B cell (primary cell): ENCODE data around the gene CHRD. TPM values are rescaled to one million over a fixed set of nuclear protein-coding genes. Genes with fewer than 3 reads are reported as not detected.

Experiments used
- ATAC-seq: fragments of 200-7000 bp; cut with Tn5 transposase; one replicate; pipeline ENCODE4 v1.10.0; 2021; ENCODE audit warnings: low read depth, mild to moderate bottlenecking, moderate number of reproducible peaks, moderate library complexity
- CTCF ChIA-PET: fragments of 350-600 bp; sonication (Branson Sonifier 250); formaldehyde crosslinking; loops from one replicate; lab custom pipeline; 2021; ENCODE audit warnings: antibody characterized with exemption, inconsistent platforms; lab: Charles Lee
- POLR2A ChIA-PET: fragments of 350-600 bp; sonication (Branson Sonifier 250); formaldehyde crosslinking; loops from one replicate; lab custom pipeline; 2021; ENCODE audit warnings: antibody characterized with exemption; lab: Charles Lee
- DNase-seq: peaks from one replicate; pipeline ENCODE4 v3.0.0; 2013
- H2AFZ ChIP-seq: 2 replicates; pipeline ENCODE4 v1.6.1; 2012; ENCODE audit warnings: mild to moderate bottlenecking, low read depth, low read length; ENCODE audit not compliant: insufficient read depth, poor library complexity, severe bottlenecking
- H3K27ac ChIP-seq, 2 donors: 1 replicate in 1 of 2; 2 replicates in 1 of 2; pipeline ENCODE4 v1.5.1; 2012 to 2013; ENCODE audit warnings: low read length in 2 of 2, mild to moderate bottlenecking in 2 of 2, moderate library complexity in 1 of 2
- H3K27me3 ChIP-seq, 4 experiments: fragments of 200-600 bp in 1 of 4; sonication (generic) in 1 of 4; replicated peaks in 1 of 4; 1 replicate in 2 of 4; 2 replicates in 2 of 4; pipeline versions ENCODE4 v1.6.1 to v1.7.0; 2013 to 2016; ENCODE audit warnings: low read length in 3 of 4, mild to moderate bottlenecking in 2 of 4, mixed read lengths in 1 of 4, moderate library complexity in 1 of 4; ENCODE audit not compliant: insufficient read depth in 4 of 4, control insufficient read depth in 3 of 4; ENCODE audit errors: control extremely low read depth in 1 of 4
- H3K36me3 ChIP-seq, 2 experiments: replicated peaks in 1 of 2; 1 replicate in 1 of 2; 2 replicates in 1 of 2; pipeline versions ENCODE4 v1.6.1 to v1.7.1; 2013; ENCODE audit warnings: low read length in 1 of 2; ENCODE audit not compliant: insufficient read depth in 2 of 2, control insufficient read depth in 1 of 2; ENCODE audit errors: control extremely low read depth in 1 of 2, extremely low read depth in 1 of 2
- H3K4me1 ChIP-seq, 2 donors: fragments of 200-600 bp in 1 of 2; sonication (generic) in 1 of 2; 1 replicate in 1 of 2; 2 replicates in 1 of 2; pipeline versions ENCODE4 v1.5.1 to v1.6.1; 2013 to 2017; ENCODE audit warnings: low read length in 2 of 2; ENCODE audit not compliant: control insufficient read depth in 2 of 2, insufficient read depth in 2 of 2
- H3K4me2 ChIP-seq: replicated peaks from 2 replicates; pipeline ENCODE3; 2012; ENCODE audit warnings: mild to moderate bottlenecking, low read depth, low read length; ENCODE audit not compliant: poor library complexity, severe bottlenecking
- H3K4me3 ChIP-seq, 5 experiments: fragments of 200-600 bp in 1 of 5; sonication (generic) in 1 of 5; 1 replicate in 3 of 5; 2 replicates in 2 of 5; pipeline versions ENCODE4 v1.5.1 to v1.7.0; 2011 to 2016; ENCODE audit warnings: low read length in 4 of 5, mild to moderate bottlenecking in 4 of 5, low read depth in 2 of 5, control low read depth in 1 of 5, moderate library complexity in 1 of 5; ENCODE audit not compliant: insufficient read depth in 1 of 5; ENCODE audit errors: control extremely low read depth in 1 of 5, extremely low read depth in 1 of 5
- H3K79me2 ChIP-seq: fragments of 200-600 bp; sonication (generic); one replicate; pipeline ENCODE4 v1.6.0; 2016; ENCODE audit warnings: low read length; ENCODE audit not compliant: control insufficient read depth, insufficient read depth
- H3K9ac ChIP-seq: fragments of 200-600 bp; sonication (generic); 2 replicates; pipeline ENCODE4 v1.6.1; 2017; ENCODE audit warnings: mild to moderate bottlenecking, low read length, moderate library complexity
- H3K9me3 ChIP-seq, 3 donors: one replicate each; pipeline versions ENCODE4 v1.6.1 to v1.7.1; 2013; ENCODE audit warnings: low read length in 2 of 3; ENCODE audit not compliant: control insufficient read depth in 2 of 3, insufficient read depth in 1 of 3; ENCODE audit errors: control extremely low read depth in 1 of 3
- H4K20me1 ChIP-seq: 2 replicates; pipeline ENCODE4 v1.6.0; 2012; ENCODE audit warnings: mild to moderate bottlenecking, low read length; ENCODE audit not compliant: insufficient read depth, control insufficient read depth, poor library complexity, severe bottlenecking
- H3K27ac Mint-ChIP-seq: one replicate; pipeline ENCODE4 v1.8.0; 2021; ENCODE audit warnings: mixed read lengths
- H3K27me3 Mint-ChIP-seq: one replicate; pipeline ENCODE4 v1.8.0; 2021; ENCODE audit warnings: mixed read lengths
- H3K4me1 Mint-ChIP-seq: one replicate; pipeline ENCODE4 v1.8.0; 2021; ENCODE audit warnings: mixed read lengths
- H3K4me3 Mint-ChIP-seq: one replicate; pipeline ENCODE4 v1.8.0; 2021; ENCODE audit warnings: mixed read lengths
- H3K9me3 Mint-ChIP-seq: one replicate; pipeline ENCODE4 v1.8.0; 2022; ENCODE audit warnings: mixed read lengths; ENCODE audit not compliant: insufficient read depth
- CTCF ChIP-seq: fragments of 200-600 bp; IDR thresholded peaks from one replicate; pipeline ENCODE4 v1.8.0; 2022; ENCODE audit warnings: antibody characterized with exemption, mild to moderate bottlenecking
- EZH2 ChIP-seq: IDR thresholded peaks from 2 replicates; pipeline ENCODE4 v1.6.1; 2012; ENCODE audit warnings: borderline replicate concordance, low read depth, mild to moderate bottlenecking, moderate library complexity, low read length; ENCODE audit not compliant: insufficient read depth, poor library complexity, severe bottlenecking
- WGBS: methylation state at CpG from one replicate; pipeline ENCODE4 v1.1.5; 2013; ENCODE audit warnings: missing lambda C conversion rate; ENCODE audit not compliant: insufficient coverage; 5-methylcytosine and 5-hydroxymethylcytosine counted together
- intact Hi-C: fragments of 100-400 bp; cut with micrococcal nuclease; formaldehyde crosslinking; loops from one replicate; pipeline ENCODE4 v1.10.0; 2022
- polyA plus RNA-seq: library from polyadenylated mRNA; depleted of rRNA; stranded (reverse); fragments of >200 nt; gene quantifications from 2 replicates; pipeline ENCODE4 v1.2.3, GENCODE V29; 2012
- total RNA-seq, 2 donors: library from RNA; stranded (reverse); fragments of 120-200 nt in 1 of 2; gene quantifications; 1 replicate in 1 of 2; 2 replicates in 1 of 2; pipeline versions ENCODE4 v1.2.3 to v1.2.4, GENCODE V29; 2013 to 2022

Gene CHRD
- total and polyA plus RNA-seq, 2 donors (not counting 1 experiment from before 2014, with no cell fraction given), result not detected

- H3K4me3 ChIP-seq, result no peak overlapping the region
- TF ChIP-seq EZH2 (no peak), CTCF (no peak)
- Mint-ChIP-seq H3K4me1 (peaks cover 20% of the 10 kb centered on the region), H3K9me3 (no peaks in the 10 kb centered on the region), H3K27me3 (no peaks in the 10 kb centered on the region), H3K27ac (no peak overlapping the region), H3K4me3 (no peak overlapping the region)
- no peaks in the 10 kb centered on the region for H3K9me3 ChIP-seq
- H2AFZ ChIP-seq, result no peak overlapping the region
- 93% methylated on average over 3 of the region's 5 CpGs for WGBS
- no peak overlapping the region for H3K9ac ChIP-seq
- CTCF ChIA-PET, result interaction anchor here (0.6 to 7.4 kb wide), 3 partner anchors 13 to 410 kb away, joined by 3 to 107 read pairs (median 3); no protein-coding TSS in a partner anchor
- no peak for DNase-seq
- peaks cover 3 to 11% of the 10 kb centered on the region in 2 donors for H3K4me1 ChIP-seq
- peaks cover 0 to 25% of the 10 kb centered on the region in 2 experiments for H3K36me3 ChIP-seq
- no peaks in the 10 kb centered on the region for H3K27me3 ChIP-seq
- POLR2A ChIA-PET, result no interaction called here
- no peak overlapping the region for H3K4me2 ChIP-seq
- intact Hi-C loops, result no loop called here
- H3K27ac ChIP-seq, result no peak overlapping the region
- no peak for ATAC-seq
- H3K79me2 ChIP-seq, result peaks cover 4% of the 10 kb centered on the region
- no peaks in the 10 kb centered on the region for H4K20me1 ChIP-seq
Observed at GRCh38 chr3:184366619-184367289, 13.1 kb upstream of the CHRD start.

DNA sequence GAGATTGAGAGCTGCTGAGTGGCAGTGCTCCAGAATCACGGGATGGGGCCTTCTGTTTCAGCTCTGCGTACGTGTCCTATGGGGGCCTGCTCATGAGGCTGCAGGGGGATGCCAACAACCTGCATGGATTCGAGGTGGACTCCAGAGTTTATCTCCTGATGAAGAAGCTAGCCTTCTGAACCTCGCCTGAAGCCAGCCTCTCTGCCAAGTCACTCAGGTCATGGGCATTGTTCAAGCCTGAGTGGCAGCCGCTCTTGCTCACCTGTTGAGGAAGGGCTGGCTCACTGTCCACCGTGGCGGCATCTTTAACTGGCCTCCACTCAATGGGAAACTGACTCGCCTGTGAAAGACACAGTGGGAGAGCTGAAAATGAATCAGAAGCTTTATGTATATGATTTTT lies 11.7 kb upstream of the CHRD start:
- Mint-ChIP-seq H3K4me3 (no peak overlapping the region), H3K9me3 (no peaks in the 10 kb centered on the region), H3K27ac (no peak overlapping the region), H3K4me1 (peaks cover 19% of the 10 kb centered on the region), H3K27me3 (no peaks in the 10 kb centered on the region)
- DNase-seq (no peak), ATAC-seq (no peak)
- no peak overlapping the region for H2AFZ ChIP-seq
- H3K9me3 ChIP-seq, result no peaks in the 10 kb centered on the region
- peaks cover 0 to 25% of the 10 kb centered on the region in 2 experiments for H3K36me3 ChIP-seq
- H3K27ac ChIP-seq, result no peak overlapping the region
- 94% methylated on average over 8 of the region's 9 CpGs for WGBS
- intact Hi-C loops, result no loop called here
- peaks cover 4% of the 10 kb centered on the region for H3K79me2 ChIP-seq
- H3K4me1 ChIP-seq, result peaks cover 3 to 11% of the 10 kb centered on the region in 2 donors
- no peak overlapping the region for H3K9ac ChIP-seq
- ChIA-PET CTCF (interaction anchor here (0.9 to 7.4 kb wide), 4 partner anchors 10 to 146 kb away, joined by 3 to 107 read pairs (median 3); partner anchors contain the start of gene THPO), POLR2A (no interaction called here)
- H3K4me3 ChIP-seq, result no peak overlapping the region
- H3K4me2 ChIP-seq, result no peak overlapping the region
- no peaks in the 10 kb centered on the region for H4K20me1 ChIP-seq
- no peak for TF ChIP-seq EZH2
- TF ChIP-seq CTCF, result no peak
- H3K27me3 ChIP-seq, result no peaks in the 10 kb centered on the region
